Measurements from ENCODE around the gene RGS5.

The RGS5 gene

DNA sequence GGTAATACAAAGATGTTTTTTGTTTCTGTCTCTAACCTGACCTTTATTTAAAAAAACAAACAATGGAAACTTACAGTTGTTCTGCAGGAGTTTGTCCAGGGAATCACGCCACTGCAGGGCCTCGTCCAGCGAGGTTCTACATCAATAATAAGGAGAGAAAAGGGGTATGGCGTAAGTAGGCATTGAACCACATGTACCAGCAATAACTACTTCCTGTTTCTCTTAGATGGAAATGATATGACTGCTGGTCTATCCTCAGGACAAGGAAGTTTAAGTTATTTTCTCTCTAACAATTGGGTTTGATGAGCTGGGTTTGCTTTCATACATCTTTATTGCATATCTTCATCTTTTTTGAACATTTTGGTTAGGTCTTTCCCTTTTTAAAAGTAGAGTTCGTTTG, 40.9 kb downstream of the RGS5 start:
- no peak overlapping the region for H3K4me3 ChIP-seq (ENCODE audit: low read length)
- DNase-seq (ENCODE audit: low read depth, low spot score) = no peak

DNA sequence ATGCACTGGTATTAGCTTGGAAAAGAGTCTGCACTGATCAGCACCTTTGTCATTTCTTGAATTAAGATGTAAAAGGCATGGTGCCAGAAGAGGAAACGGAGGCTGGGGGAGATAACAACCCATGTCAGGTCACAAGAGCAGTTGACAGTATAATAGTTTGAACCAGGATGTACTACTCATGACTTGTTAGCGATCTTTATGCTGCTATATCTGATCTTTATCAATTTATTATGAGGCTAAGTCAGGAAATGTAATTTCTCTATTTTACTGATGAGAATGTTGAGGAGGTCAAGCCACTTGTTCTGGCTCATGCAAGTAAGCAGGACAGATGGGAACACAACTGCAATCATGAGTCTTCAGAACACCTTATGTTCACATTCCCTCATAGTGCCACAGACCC, 41.4 kb downstream of the RGS5 start:
- DNase-seq (ENCODE audit: low read depth, low spot score) = no peak
- no peak overlapping the region for H3K4me3 ChIP-seq (ENCODE audit: low read length)

GRCh38 chr1:163155606-163156005, 47.1 kb downstream of the RGS5 start:
- no peak for DNase-seq (ENCODE audit: low read depth, low spot score)
- no peak overlapping the region for H3K4me3 ChIP-seq (ENCODE audit: low read length)

DNA sequence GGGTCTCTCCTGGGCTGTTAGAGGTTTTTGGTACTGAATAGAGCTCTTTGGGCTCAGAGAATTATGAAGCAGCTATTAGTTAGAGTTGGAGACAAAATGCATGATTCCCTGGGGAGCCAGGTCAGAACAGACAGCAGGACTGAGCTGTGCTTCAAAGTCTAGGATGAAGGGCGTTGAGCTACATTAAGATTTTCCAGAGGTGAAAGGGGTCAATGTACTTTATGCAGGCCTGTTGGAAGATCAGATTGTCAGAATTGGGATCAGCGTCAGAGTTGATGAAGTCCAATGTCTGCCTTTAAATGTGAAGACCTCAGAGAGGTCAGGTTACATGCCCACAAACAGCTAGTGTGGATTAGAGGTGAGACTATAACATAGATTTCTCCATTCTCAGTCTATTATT, 53.8 kb downstream of the RGS5 start:
- no peak for DNase-seq (ENCODE audit: low read depth, low spot score)

DNA sequence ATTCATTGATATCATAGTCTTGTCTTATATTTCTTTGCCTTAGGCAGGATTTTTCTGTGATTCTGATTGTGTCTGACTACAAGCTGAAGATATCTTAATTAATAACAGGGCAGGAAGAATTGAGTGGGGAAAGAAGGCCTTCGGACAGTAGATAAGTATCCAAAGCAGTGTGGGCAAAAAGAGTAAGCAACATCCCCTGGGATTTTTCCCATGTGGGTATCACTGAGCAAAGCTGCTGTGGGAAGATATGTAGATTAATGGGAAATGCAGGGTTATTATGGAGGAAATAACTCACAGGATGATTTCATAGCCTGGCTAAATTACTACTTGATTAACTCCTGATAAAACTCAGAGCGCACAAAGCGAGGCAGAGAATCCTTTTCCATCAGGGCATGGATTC, 55.7 kb downstream of the RGS5 start:
- no peak overlapping the region for H3K4me3 ChIP-seq (ENCODE audit: low read length)
- no peak for DNase-seq (ENCODE audit: low read depth, low spot score)

More for the DNA sequence above, 53.8 kb downstream of the RGS5 start:
- H3K4me3 ChIP-seq (ENCODE audit: low read length) = no peak overlapping the region

DNA sequence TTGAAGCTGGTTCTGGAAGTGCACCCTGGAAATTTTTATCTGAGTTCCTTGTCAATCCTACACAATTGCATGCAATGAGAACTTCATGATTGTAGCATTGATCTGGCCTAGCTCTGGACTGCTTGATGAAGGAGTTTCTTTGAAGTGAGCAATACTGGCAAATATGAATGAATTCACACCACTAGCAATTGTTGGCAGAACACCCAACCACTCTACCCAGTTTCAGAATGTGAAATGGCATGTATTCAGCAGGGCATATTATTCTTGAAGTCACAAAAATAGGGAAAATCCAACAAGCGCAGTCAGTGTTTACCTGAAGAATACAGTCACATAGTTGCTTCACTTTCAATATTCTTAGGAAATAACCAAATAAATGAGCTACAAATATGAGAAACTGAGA, 57.3 kb downstream of the RGS5 start:
- H3K4me3 ChIP-seq (ENCODE audit: low read length) = no peak overlapping the region
- no peak for DNase-seq (ENCODE audit: low read depth, low spot score)

GRCh38 chr1:163144418-163144817, 58.3 kb downstream of the RGS5 start:
- no peak for DNase-seq (ENCODE audit: low read depth, low spot score)
- H3K4me3 ChIP-seq (ENCODE audit: low read length) = no peak overlapping the region

DNA sequence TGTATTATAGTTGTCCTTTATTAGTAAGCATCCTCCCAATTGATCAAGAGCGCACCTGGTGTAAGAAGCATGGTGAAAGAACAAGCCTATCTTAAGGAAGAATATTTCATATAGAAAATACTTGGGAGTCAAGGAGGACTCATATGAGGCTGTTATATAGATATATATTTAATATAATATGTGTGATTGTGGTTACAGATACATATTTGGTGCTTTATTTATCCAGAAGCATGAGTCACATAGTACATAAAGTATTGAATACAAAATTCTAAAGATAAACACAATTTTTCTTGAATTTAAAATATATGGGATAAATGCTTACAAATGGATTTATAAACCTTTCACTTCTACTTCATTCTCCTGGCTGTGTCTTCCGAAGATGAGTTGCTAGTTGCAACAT, 60.6 kb downstream of the RGS5 start:
- no peak overlapping the region for H3K4me3 ChIP-seq (ENCODE audit: low read length)
- DNase-seq (ENCODE audit: low read depth, low spot score) = no peak

DNA sequence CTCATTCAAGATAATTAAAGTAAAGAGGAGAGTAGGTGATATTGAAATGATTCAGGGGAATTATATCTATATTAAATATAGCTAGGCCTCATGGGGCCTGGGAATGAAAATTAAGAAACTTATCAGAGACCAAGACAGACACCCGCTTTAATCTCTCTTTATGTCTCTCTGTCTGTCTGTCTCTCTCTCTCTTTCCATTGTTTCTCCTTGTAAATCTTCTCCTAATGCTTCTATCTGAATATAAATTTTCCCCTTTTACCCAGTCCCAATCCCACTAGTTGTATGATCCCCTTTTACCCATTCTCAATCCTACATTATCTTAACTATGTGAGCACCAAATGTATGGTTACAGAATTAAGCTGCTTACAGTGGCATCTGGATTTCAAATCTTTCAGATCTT, 61.2 kb downstream of the RGS5 start:
- no peak for DNase-seq (ENCODE audit: low read depth, low spot score)
- H3K4me3 ChIP-seq (ENCODE audit: low read length) = no peak overlapping the region

GRCh38 chr1:163137556-163138265, 65.0 kb downstream of the RGS5 start:
- H3K4me3 ChIP-seq (ENCODE audit: low read length) = no peak overlapping the region
- no peak for DNase-seq (ENCODE audit: low read depth, low spot score)

DNA sequence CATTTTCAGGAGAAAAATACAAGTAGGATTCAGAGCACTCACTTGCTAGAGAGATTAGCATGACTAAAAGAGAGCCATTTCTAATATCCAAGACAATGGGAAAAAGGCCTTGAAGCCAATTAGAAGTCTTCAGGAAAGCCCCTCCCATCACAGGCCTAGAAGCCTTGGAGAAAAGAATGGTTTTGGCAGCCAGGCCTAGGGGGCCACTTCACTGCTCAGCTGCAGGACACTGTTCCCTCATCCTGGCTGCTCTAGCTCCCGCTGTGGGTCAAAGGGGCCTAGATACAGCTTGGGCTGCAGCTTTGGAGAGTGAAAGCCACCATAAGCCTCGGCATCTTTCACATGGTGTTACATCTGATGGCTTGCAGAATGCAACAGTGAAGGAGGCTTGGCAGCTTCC, 70.7 kb downstream of the RGS5 start:
- no peak overlapping the region for H3K4me3 ChIP-seq (ENCODE audit: low read length)
- no peak for DNase-seq (ENCODE audit: low read depth, low spot score)

- H3K4me3 ChIP-seq (ENCODE audit: low read length) = no peak overlapping the region
- DNase-seq (ENCODE audit: low read depth, low spot score) = no peak
These were observed 72.4 kb downstream of the RGS5 start for GRCh38 chr1:163130225-163130856.

DNA sequence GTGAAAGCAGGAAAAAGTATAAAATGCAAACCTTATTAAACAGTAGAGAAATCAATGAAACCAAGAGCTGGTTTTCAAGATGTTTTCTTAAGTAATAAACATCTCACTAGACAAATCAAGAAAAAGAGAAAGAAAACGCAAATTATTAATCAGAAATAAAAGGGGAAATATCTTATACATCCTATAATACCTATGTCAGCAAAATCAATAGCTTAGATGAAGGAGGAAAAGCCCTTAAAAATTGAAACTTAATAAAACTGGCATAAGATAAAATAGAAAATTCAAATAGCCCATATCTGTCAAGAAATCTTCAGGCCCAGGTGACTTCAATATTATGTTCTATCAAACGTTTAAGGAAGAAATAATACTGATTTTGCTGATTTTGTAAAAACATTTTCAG, 74.4 kb downstream of the RGS5 start:
- H3K4me3 ChIP-seq (ENCODE audit: low read length) = no peak overlapping the region
- DNase-seq (ENCODE audit: low read depth, low spot score) = no peak

DNA sequence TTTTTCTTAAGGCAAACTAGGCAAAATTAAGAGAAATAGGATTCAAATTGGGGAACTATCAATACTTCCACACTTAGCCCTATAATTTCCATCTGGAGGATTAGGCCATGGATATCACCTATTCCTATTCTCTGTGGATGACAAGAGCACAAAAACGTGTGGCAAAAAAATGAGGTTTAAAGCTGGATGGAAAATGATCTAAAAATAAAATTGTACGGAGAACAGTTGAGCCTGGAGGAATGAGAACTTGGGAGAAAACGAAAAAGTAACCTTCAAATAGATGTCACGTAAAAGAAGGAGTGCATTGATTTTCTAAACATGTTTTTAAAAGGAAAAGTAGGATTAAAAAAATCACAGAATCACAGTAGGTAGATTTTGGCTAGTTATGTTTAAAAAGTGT, 77.9 kb downstream of the RGS5 start:
- DNase-seq (ENCODE audit: low read depth, low spot score) = no peak
- no peak overlapping the region for H3K4me3 ChIP-seq (ENCODE audit: low read length)

GRCh38 chr1:163120372-163120771, 82.3 kb downstream of the RGS5 start:
- no peak for DNase-seq (ENCODE audit: low read depth, low spot score)
- no peak overlapping the region for H3K4me3 ChIP-seq (ENCODE audit: low read length)

- H3K4me3 ChIP-seq (ENCODE audit: low read length) = no peak overlapping the region
- no peak for DNase-seq (ENCODE audit: low read depth, low spot score)
These were observed 83.0 kb downstream of the RGS5 start for GRCh38 chr1:163119707-163120106.

DNA sequence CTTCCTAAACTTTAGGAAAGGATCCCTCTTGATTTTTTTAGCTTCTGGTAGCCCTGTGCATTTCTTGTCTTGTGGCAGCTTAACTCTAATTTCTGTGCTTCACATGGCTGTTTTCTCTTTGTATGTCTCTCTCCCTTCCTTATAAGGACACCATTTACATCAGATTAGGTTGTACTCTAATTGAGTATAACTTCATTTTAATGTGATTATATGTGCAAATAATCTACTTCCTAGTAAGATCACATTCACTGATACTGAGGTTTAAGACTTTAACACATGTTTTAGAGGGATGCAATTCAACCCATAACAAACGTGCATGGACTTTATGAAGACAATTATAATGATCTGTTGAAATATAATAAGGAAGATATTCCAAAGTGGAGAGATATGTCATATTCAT, 86.8 kb downstream of the RGS5 start:
- H3K4me3 ChIP-seq (ENCODE audit: low read length) = no peak overlapping the region
- DNase-seq (ENCODE audit: low read depth, low spot score) = no peak

DNA sequence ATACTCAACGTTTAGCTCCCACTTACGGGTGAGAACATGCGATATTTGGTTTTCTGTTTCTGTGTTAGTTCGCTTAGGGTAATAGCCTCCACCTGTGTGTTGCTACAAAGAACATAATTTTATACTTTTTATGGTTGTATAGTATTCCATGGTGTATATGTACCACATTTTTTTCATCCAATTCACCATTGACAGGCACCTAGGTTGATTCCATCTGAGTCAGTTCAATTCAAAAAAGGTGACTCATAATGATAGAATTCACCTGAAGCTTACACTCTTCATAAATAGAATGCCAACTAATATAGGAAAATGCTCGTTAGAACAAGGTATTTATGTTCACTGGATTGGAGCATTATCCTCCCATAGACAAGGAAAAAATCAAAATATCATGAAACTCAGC, 95.1 kb downstream of the RGS5 start:
- no peak for DNase-seq (ENCODE audit: low read depth, low spot score)
- H3K4me3 ChIP-seq (ENCODE audit: low read length) = no peak overlapping the region

- no peak for DNase-seq (ENCODE audit: low read depth, low spot score)
- no peak overlapping the region for H3K4me3 ChIP-seq (ENCODE audit: low read length)
These were observed 96.2 kb downstream of the RGS5 start for GRCh38 chr1:163106364-163106987.

GRCh38 chr1:163104385-163105099, 98.2 kb downstream of the RGS5 start:
- DNase-seq (ENCODE audit: low read depth, low spot score) = no peak
- H3K4me3 ChIP-seq (ENCODE audit: low read length) = no peak overlapping the region

All from Jurkat, Clone E6-1 (cell line).